ENCODE measurements around the gene PRM2.

GRCh38 chr16:11255737-11256660, 20.3 kb downstream of the PRM2 start, which contains the start of gene SOCS1:
- TF ChIP-seq POLR2A (IDR thresholded peaks at IDR 0.05) (peak; percentile 90 to 99), CTCF (IDR thresholded peaks at IDR 0.05) (peak; percentile 86 to 96 (median 96))

All from Peyer's patch (tissue), 4 donors.